Right kidney (tissue), 1 donor: ENCODE results near the gene VAPA.

Experiments used
- DNase-seq: peaks from one replicate; pipeline ENCODE4 v3.0.0-alpha.2; 2016

VAPA gene

DNA sequence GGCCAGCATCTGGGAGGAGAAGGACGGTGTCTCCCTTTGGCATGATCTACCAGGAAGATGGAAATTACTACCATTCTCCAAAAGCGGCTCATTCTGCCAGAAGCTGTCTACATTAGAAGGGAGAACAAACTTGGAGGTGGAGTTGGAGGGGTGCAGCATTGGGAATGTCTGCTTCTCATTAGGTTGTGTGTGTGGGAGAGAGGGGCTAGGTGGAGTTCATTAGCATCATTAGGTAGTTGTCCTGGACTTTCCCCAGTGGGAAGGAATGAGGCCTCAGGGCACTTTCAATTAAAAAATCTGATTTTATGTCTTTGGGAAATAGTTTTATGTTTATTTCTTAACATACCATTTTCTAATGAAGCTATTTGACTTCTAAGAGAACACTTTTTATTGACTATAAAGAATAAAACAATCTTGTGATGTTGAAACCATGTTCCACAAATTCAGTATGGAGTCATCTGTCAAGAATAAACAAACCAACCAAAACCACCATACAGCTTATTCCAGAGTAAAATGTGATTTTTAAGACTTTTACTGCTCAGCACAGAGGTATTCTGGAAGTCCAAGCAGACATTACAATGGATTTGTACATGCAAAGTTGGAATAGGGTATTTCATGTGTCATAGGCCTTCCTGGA lies 60.6 kb downstream of the VAPA start:
- DNase-seq, result no peak

DNA sequence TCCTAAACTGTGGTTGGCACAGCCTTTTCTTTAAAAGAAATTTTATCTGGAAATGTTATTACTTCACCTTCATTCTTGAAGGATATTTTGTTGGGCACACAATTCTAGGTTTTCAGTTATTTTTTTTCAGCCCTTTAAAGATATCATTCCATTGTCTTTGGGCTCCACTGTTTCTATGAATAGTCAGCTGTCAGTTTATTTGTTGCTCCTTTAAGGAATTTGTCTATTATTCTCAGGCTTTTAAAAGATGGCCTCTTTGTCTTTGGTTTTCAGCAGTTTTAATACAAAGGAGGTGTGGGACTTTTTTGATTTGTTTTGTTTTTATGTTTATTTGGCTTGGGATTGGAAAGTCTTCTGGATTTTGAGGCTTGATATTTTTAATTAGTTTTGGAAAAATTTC lies 61.8 kb downstream of the VAPA start:
- no peak for DNase-seq

DNA sequence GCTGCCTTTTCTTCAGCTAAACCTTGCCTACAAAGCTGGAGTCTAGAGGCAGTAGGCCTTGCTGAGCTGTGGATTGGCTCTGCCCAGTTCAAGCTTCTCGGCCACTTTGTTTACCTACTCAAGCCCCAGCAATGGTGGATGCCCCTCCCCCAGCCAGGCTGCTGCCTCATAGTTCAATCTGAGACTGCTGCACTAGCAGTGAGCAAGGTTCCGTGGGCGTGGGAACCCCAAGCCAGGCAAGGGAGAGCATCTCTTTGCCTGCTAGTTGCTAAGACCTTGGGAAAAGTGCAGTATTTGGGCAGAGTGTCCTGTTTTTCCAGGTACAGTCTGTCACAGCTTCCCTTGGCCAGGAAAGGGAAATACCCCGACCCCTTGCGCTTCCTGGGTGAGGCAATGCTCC lies 68.9 kb downstream of the VAPA start:
- DNase-seq, result no peak

DNA sequence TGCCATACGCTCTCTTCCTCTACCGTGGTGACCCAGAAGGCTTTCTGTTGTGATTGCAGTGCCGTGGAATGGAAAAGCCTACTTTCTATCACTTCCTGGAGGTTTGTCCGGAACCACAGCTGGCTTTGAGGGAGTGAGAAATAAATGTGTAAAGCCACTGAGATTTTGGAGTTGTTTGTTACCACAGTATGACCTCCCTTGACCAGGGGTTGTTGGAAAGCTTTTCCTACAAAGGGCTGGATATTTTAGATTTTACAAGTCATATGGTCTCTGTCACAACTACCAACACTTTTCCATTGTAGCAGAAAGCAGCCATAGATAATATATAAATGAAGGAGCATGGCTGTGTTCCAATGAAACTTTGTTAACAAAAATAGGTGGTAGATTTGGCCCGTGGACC lies 70.3 kb downstream of the VAPA start:
- DNase-seq, result no peak

DNA sequence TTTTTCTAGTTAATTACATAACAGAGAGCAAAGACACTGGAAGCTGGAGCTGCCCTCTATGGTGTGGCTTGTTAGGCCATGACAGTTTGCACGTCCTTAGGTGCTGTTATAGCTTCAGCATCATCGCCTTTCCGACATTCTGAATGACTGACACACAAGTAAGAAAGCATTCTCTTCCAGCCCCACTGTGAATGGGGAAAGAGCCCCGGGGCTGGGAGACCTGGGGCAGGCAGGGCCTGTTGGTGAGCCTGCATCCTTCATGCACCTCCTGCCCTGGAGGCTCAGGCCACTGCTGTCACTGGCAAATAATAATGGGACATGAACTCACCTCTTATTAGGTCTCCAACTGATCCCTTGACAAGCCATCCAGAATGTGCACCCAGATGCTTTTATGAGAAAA lies 71.8 kb downstream of the VAPA start:
- no peak for DNase-seq

DNA sequence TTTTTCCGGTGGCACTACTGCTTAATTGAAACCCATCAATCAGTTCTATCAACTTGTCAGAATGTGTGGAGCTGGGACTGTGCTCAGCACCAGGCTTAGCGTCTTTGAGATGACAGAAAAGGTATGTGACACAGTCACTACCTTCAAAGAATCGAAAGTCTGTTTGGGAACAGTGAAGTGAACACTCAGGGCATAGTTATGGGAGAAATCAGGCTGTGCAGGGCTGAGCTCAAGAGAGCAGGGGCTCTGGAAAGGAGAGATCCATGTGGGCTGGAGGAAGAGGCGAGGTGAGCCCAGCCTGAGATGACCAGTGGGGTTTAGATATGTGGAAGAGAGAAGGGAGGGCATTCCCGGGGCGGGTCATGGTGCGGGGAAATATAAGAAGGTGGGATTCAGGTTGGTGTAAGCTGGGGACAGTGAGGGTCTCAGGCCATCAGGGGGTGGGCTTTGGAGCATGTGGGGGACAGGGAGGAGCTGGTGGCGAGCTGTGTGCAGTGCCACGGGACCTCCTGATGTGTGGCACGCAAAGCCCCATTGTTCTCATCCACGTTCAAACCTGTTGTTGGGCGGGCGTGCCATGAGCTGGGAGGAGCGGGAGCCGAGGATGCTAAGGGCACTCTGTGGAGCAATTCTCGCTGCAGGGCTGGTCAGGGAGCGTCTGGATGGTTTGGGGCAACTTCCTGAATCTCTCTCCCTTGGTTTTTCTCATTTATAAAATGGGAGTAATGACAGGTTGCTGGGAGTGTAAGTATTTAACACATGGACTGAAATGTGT lies 72.5 kb downstream of the VAPA start:
- no peak for DNase-seq

DNA sequence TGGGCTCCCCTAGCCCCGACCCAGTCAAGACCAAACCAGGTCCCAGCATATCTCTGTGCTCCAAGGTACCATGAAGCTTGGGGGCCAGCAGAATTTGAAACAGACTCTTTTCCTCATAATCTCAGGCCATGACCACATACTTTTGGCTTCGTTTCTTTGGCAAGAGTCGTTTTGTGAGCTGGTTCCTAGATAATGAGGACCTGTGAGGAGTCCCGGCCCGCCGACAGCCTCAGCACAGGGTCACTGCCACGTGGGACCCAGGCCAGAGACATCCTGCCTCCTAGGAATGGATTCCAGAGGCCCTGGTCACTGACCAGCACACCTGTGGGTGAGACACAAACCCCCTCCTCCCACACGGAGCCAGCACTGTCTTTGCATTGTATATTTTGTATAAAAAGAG lies 73.5 kb downstream of the VAPA start:
- DNase-seq, result no peak

DNA sequence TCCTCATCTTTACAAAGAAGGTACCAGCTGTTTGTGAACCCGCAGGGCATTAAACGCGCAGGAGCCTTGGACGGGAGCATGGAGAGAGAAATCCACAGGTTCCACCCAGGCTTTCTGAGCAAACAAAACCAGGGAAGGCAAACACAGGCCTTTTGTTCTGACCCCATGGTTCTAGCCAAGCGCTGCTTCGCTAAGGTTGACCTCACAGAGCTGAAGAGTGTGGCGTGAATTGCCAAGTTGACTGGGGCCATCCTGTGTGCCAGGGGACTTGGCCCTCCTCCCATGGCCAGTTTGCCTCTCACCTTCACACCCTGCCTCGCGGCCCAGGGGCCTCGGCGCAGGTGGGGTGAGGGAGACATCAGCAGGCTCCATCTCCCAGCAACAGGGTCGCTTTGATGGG lies 74.1 kb downstream of the VAPA start:
- peak; percentile 41 for DNase-seq

DNA sequence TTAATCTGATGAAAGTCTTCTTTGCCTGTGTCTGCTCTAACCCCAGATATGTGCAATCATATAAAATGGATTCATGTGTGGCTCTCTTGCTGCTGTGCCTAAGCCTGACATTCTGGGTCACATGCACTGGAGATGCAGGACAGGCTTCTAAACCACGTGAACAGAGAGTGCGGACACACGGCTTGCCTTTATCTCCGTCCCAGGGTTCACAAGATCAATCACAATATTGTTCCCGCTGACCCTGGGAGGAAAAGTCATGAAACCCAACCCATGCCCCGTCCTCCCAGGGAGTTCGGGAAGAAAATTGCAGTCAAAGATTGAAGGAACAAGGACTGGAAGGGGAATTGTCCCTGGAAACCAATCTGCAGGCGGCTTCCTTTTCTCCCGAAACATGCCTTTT lies 74.8 kb downstream of the VAPA start:
- DNase-seq, result no peak

DNA sequence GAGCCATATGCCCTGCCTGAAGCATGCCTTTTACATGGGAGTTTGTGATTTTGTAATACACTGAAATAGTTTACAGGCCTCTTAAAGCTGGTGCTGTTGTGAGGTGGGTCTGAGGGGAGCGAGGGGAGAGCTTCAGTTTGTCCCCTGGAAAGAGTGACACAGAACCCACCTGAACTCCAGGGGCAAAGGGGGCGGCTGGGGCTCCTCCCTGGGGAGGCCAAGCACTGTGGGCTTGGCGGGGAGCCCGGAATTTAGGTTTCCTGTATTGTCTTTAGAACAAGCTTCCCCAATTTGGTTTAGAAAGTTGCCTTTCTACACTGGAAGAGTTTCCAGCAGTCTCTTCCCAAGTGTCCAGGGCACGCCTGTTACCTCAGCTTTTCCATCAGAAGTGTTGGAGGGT lies 75.7 kb downstream of the VAPA start:
- DNase-seq, result no peak

DNA sequence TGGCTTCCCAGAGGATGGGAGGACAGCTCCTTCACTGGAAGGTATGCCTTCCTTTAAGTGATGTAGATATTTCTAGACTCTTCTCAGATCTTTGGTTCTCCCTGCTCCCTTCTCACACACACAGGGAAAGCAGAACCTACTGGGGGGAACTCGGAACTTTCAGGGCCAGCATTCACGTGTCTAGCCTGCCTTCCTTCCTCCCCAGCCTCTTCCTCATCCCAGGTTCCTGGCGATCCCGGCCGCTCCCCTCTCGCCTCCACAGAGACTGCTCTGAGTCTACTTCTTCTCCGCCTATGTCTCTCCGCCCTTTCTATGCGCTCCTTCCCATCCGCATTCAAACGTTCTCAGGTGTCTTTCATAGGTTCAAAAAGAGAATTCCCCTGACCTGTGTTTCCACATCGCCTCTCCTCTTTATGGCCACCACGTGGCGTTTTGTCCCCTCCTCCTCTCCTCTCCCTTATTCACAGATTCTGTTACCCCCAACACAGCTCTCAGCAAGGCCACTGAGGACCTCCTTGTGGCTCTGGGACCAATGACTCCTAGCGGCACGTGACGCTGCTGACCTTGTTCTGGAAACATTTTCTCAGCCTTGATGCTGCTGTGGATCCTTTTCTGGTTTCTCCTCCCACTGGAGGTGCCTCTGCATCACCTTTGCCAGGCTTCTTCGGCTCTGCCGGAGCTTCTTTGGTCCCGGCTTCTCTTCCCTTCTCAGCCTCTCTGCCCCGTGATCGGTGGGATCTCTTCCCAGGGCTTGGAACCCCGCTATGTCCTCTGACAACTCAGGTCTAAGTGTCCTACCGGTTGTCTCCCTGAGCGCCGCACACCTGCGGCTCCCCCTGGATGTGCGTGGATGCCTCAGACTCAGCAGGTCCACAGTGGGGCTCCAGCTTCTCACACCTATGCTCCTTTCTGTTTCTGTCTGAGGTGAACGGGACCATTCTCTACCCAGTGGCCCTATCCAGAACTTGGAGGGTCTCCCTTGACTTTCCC lies 77.5 kb downstream of the VAPA start:
- no peak for DNase-seq

DNA sequence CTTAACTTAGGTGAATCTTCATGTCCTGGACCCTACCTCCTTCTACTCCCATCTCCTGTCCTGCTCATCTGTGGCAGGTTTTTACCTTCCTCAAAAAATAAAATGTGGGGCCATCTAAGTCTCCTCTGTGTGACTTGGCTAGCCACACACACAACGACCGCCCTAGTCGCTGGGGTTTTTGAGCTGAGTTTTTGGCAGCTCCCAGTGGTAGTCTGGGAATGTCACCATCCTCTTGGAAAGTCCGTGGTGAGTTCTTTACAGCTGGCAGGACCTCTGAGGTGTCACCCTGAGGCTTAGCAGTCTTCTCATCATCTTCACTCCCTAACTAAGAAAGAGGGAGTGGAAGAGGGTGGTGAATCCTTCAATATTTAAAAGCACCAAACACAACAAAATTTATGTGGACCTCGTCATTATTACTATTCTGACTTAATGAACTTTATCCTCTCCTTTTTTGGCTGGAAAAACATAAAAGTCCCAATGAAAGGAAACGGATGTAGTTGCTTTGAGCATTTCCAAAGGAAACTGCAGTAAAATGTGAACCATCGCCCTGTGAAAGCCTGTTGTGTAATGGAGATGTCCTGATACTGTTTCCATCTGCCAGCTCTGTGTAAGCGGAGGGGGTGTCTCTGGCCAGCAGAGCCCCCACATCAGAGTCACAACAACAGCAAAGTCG lies 78.6 kb downstream of the VAPA start:
- DNase-seq, result no peak

DNA sequence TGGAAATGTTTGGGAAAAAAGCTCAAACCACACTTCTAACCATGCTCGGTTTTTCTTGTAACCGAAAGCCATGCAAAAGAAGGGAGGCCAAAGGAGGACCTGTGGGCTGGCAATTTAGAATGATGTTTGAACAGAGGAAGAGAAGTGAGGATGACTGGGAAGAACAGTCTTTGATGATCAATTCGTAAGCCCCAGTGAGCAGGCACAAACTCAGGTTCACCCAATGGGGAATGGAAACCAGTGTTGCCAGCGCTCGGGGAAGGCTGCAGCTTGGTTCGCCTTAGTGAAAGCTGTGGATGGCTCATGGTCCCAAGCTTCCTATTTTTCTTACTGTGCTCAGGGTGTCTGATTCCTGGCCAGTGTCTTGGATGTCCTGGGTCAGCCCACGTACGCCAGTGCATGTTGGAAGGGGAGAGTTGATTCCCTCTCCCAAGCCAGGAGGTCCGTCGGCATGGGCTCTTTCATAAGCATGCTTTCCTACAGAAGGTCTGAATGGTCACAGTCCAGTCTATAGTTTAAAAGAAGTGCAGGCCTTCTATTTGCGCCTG lies 79.2 kb downstream of the VAPA start:
- DNase-seq, result peak; percentile 58

DNA sequence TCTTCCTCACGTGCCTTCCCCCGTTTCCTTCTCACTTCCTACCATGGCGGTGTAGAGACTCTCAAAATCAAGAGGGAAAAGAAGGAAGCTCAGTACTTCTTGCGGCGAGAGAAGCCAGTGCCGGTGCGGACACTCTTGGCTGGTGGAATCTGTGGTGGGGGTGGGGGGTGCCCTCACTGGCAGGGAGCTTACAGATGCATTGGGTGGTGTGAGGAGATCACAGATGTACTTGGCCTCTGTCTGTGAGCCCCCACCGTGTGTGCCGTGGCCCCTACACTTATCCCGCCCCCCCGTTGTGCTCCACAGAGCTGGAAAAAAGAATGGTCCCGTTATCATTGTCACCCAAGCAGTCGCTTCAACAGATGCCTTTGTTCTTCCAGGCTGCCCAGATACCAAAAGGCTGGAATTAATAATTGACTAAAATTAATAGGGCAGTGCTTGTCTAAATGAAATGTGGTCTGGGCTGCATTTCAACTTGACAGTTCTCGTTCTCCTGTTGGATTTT lies 79.8 kb downstream of the VAPA start:
- DNase-seq, result peak; percentile 68

DNA sequence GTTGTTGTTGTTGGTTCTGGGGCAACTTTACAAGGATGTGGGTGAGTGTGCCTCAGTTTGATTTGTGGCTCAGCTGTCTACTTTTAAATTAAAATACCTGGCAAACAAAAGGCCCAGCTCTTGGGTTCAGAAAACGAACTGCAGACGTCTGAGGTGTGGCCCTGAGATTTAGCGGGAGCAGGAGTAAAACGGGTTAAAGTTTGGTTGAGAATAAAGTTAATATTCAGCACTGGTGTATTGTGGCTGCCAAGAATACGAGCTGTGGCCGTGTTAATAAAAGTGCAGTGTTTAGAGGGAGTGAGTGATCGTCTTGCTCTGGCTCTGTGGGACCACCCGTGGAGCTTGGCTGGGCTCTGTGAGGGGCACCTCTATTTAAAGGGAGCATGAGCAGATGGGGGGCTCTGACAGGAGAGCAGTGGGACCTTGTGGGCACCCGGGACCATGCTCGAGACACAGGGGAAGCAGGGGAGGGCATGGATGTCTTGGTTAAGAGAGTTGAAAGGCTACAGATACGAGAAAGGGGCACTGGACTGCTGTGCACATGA lies 80.3 kb downstream of the VAPA start:
- peak; percentile 64 for DNase-seq

DNA sequence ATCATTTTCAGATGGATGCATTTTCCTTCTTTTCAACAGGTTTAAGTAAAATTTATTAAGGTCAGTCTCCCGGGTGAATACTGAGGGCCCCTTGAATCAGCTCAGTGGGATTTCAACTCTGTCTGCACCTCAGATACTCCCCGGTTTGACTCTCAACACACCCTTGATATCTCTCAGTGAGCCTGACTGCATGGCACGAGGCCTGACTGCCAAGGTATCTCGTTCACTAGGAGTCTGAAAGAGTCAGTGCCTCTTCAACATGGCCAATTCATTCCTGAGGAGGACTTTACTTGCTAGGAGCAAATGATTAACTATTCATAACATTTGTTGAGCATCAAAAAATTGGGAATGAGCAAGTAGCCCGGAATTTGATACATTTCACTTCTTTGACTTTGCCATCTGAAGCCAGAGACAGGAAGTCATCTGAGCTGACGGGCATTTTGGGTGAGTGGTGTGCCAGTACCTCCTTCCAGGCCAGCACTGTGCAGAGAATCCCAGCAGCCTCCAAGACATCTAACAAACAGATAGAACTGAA lies 81.0 kb downstream of the VAPA start:
- DNase-seq, result no peak

DNA sequence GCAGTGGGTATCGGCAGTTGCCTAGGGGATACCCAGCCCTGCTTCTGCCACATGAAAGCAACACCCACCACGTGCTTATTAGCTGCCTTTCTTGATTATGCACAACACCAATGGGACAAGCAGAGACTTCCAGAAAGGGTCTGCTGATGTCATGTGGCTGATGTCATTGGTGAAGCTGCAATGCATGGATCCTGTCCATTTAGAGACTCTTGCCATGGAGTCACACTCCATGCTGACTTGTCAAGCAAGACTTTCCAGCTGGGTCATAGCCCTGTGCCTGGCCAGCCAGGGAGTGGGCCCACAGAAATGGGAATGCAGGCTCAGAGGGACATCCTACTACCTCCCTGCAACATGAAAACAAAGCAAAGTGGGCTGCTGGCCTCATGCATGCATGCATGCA lies 81.8 kb downstream of the VAPA start:
- no peak for DNase-seq

DNA sequence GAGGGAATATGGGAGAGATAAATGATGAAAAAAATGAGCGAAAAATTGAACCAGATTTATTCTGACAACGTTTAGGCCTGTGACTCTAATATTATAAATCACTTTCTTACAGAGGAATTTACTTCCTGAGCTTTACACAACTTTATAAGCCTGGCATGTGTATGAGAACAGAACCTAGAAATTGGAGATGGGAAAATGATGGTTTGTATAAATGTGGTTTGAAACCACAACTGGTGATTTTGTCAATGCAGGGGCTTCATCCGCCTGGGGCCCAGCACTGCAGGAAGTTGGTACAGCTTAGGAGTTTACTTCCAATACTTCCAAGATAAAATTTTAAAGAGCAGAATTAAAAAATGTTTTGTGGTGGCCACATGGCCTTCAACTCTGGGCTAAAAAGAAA lies 82.3 kb downstream of the VAPA start:
- DNase-seq, result no peak

DNA sequence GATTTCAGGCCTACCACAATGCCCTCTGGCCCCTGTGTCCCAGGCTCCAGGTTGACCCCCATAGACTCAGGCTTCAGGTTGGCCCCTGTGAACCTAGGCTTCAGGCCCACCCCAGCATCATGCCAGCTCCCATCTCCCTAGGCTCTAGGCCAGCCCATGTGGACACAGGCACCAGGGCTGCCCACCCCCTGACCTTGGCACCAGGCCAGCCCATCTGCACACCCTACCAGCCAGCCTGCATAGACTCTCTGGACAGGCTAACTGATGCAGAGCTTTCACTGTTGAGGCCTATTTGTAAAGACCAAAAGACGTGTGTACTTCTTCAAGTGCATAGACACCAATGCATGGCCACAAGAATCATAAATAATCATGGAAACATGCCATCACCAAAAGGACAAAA lies 83.9 kb downstream of the VAPA start:
- DNase-seq, result no peak

DNA sequence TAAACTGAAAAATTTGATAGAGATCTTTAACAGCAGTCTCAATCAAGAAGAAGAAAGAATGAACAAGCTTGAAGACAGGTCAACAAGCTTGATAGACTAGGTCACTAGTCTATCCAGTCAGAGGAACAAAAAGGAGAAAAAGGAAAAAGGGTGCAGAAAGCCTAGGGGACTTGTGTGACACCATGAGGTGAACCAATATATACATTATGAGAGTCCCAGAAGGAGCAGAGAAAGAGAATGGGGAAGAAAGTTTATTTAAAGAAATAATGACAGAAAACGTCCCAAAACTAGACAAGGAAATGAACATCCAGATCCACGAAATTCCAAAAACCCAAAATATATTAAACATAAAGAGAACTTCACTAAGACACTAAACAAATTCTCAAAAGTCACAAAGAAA lies 84.5 kb downstream of the VAPA start:
- no peak for DNase-seq

DNA sequence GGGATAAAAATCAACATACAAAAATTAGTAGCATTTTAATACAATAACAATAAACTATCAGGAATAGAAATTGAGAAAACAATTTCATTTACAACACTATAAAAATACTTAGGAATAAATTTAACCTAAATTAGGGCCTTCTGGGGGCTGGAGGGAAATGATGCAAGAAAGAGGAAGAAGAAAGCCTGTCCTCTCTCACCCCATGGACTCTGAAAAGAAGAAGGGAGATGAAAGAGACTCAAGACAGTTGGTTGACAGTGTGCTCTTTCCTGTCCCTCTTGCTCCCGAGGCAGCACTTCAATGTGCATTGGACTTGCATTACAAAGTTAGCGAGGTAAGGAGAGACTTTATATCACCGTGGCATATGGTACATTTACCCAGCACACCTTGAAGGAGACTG lies 88.5 kb downstream of the VAPA start:
- no peak for DNase-seq
